GM19395 (cell line): Measurements from ENCODE around the gene CRTC1.

Experiments used
- ATAC-seq: cut with Tn5 transposase; IDR thresholded peaks from one replicate; pipeline ENCODE4 v1.9.1; 2021; ENCODE audit warnings: mild to moderate bottlenecking, moderate library complexity; ENCODE audit not compliant: unreplicated experiment

The CRTC1 gene

GRCh38 chr19:18765224-18765623 is 81.7 kb downstream of the CRTC1 start:
- no peak for ATAC-seq

- ATAC-seq: no peak
Observed at GRCh38 chr19:18768046-18768771, 84.7 kb downstream of the CRTC1 start.

- no peak for ATAC-seq
Observed at GRCh38 chr19:18768997-18769891, 85.8 kb downstream of the CRTC1 start.

GRCh38 chr19:18769989-18770528 is 86.6 kb downstream of the CRTC1 start:
- ATAC-seq: no peak

GRCh38 chr19:18770663-18771327 is 87.3 kb downstream of the CRTC1 start:
- no peak for ATAC-seq

- ATAC-seq: no peak
Observed at GRCh38 chr19:18771328-18772242, 88.1 kb downstream of the CRTC1 start.

- no peak for ATAC-seq
Observed at GRCh38 chr19:18772620-18773587, 89.4 kb downstream of the CRTC1 start.

GRCh38 chr19:18773682-18774081 is 90.2 kb downstream of the CRTC1 start:
- no peak for ATAC-seq

GRCh38 chr19:18774107-18774506 is 90.6 kb downstream of the CRTC1 start:
- ATAC-seq: no peak

GRCh38 chr19:18774782-18775444 is 91.4 kb downstream of the CRTC1 start:
- ATAC-seq: no peak

- ATAC-seq: no peak
Observed at GRCh38 chr19:18775586-18776287, 92.3 kb downstream of the CRTC1 start.

GRCh38 chr19:18776288-18776594 is 92.8 kb downstream of the CRTC1 start:
- ATAC-seq: no peak

GRCh38 chr19:18776736-18777135 is 93.3 kb downstream of the CRTC1 start:
- no peak for ATAC-seq

- ATAC-seq: no peak
Observed at GRCh38 chr19:18777301-18778075, 94.0 kb downstream of the CRTC1 start.

- no peak for ATAC-seq
Observed at GRCh38 chr19:18778076-18778389, 94.6 kb downstream of the CRTC1 start.

- ATAC-seq: no peak
Observed at GRCh38 chr19:18778826-18779495, 95.5 kb downstream of the CRTC1 start.

GRCh38 chr19:18780081-18780480 is 96.6 kb downstream of the CRTC1 start:
- ATAC-seq: no peak
